ENCODE results near the gene ENOX1. TPM values are rescaled to one million over a fixed set of nuclear protein-coding genes. Genes with fewer than 3 reads are reported as not detected.

ENOX1 gene
- total RNA-seq, 2 experiments from 2014 or later = 2.4 TPM; not detected in 1

DNA sequence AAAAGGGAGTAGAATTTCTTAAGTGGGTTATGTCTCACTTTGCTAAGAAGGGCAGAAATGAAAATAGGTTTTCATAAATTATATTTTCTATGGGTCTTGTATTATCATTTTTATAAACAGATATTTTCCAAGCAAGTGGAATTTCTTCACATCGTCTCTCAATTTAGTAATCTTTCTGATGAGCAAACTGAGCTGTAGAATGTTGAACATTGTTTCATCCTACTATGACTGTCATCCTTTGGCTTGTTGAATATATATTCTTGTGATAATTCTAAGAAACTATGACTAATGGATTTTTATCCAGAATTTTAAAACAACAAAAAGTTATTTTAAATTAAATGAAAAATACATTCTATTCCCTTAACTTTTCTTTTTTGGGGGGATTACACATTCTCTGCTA is 313.8 kb downstream of the ENOX1 start:
- Mint-ChIP-seq H3K4me3 (no peak overlapping the region), H3K27me3 (peaks cover 31% of the 10 kb centered on the region), H3K36me3 (no peaks in the 10 kb centered on the region), H3K27ac (no peak overlapping the region), H3K9me3 (ENCODE audit: low read depth) (no peaks in the 10 kb centered on the region), H3K4me1 (no peaks in the 10 kb centered on the region)
- ATAC-seq (no peak), DNase-seq (no peak)
- CTCF ChIA-PET = no interaction called here

DNA sequence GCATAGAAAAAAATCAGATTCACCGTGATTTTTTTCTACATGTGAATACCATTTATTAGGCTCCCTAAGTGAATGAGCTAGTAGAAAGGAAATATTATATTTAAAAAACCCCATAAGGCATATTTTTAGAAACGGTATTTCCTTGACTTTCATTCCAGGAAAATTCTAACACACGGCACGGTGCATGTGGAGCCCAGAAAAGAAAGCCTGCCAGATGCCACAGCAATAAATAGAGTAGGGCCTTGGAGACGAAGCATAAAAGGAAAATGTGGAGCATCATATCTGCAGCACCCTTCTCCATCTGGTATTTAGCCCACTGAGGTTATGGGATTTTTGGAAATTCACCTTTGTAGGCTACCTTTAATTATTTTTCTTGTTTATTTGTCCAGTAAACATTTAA is 314.4 kb downstream of the ENOX1 start:
- Mint-ChIP-seq H3K4me1 (no peaks in the 10 kb centered on the region), H3K9me3 (ENCODE audit: low read depth) (no peaks in the 10 kb centered on the region), H3K27me3 (peaks cover 31% of the 10 kb centered on the region), H3K4me3 (no peak overlapping the region), H3K36me3 (no peaks in the 10 kb centered on the region), H3K27ac (no peak overlapping the region)
- ATAC-seq = no peak
- no peak for DNase-seq
- CTCF ChIA-PET = no interaction called here

DNA sequence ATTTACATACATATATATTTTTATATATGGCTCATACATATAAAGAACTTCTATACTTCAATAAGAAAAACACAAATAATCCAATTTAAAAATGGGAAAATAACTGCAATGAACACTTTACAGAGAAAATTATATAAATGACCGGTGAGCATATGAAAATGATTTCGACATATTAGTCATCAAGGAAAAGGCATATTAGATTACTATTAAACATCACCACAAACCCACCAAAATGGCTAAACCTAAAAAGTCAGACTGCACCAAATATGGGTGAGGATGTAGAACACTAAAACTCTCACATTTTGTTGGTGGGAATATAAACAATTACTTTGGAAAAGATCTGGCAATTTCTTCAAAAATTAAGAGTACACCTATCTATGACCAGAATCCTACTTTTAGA is 316.2 kb downstream of the ENOX1 start:
- DNase-seq (no peak), ATAC-seq (no peak)
- Mint-ChIP-seq H3K9me3 (ENCODE audit: low read depth) (no peaks in the 10 kb centered on the region), H3K36me3 (no peaks in the 10 kb centered on the region), H3K27ac (no peak overlapping the region), H3K4me3 (no peak overlapping the region), H3K4me1 (no peaks in the 10 kb centered on the region), H3K27me3 (peaks cover 28% of the 10 kb centered on the region)
- CTCF ChIA-PET = no interaction called here

DNA sequence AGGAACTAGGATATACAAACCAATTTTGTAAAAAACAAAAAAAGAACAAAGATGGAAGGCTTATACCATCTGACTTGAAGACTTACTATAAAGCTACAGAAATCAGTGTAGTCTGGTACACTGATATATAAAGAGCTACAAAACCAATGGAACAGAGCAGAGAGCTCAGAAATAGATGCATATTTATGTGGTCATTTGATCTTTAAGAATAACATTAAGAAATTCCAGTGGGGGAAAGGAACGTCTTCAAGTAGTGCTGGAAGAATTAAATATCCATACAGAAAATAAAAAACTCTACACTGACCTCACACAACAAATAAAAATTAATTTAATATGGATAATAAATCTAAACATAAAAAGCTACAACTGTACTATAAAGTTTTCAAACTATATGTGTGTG is 317.0 kb downstream of the ENOX1 start:
- ATAC-seq (no peak), DNase-seq (no peak)
- Mint-ChIP-seq H3K9me3 (ENCODE audit: low read depth) (no peaks in the 10 kb centered on the region), H3K27ac (no peak overlapping the region), H3K4me3 (no peak overlapping the region), H3K36me3 (no peaks in the 10 kb centered on the region), H3K27me3 (peaks cover 23% of the 10 kb centered on the region), H3K4me1 (no peaks in the 10 kb centered on the region)
- CTCF ChIA-PET = no interaction called here

DNA sequence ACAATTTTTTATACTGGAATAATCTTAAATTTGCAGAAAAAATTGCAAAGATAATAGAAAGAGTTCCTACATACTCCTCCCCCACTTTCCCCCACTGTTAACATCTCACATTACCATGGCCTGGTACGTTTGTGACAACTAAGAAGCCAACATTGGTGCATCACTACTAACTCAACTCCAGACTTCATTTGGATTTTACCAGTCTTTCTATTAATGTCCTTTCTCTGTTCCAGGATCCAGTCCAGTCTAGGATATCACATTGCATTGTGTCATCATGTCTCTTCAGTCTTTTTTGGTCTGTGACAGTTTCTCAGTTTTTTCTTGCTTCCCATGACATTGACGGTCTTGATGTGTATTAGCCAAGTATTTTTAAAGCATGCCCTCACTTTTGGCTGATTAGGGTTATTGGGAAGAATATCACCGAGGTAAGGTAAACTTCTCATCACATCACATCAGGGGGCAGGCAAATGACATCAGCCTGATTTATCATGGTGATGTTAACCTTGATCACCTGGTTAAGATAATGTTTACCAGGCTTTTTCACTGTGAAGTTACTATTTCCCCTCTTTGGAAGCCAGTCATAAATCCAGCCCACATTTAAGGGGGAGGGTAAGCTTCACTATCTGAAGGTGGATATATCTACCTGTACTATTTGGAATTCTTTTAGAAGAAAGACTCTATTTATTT is 322.1 kb downstream of the ENOX1 start:
- Mint-ChIP-seq H3K4me3 (no peak overlapping the region), H3K27me3 (peaks cover 6% of the 10 kb centered on the region), H3K36me3 (no peaks in the 10 kb centered on the region), H3K4me1 (no peaks in the 10 kb centered on the region), H3K27ac (no peak overlapping the region), H3K9me3 (ENCODE audit: low read depth) (no peaks in the 10 kb centered on the region)
- CTCF ChIA-PET = interaction anchor here (0.6 kb wide), 1 partner anchor 149 kb away, joined by 3 read pairs; no protein-coding TSS in a partner anchor
- no peak for ATAC-seq
- no peak for DNase-seq

GRCh38 chr13:43448605-43449336 is 338.0 kb downstream of the ENOX1 start:
- Mint-ChIP-seq H3K9me3 (ENCODE audit: low read depth) (no peaks in the 10 kb centered on the region), H3K4me1 (no peaks in the 10 kb centered on the region), H3K27ac (no peak overlapping the region), H3K36me3 (no peaks in the 10 kb centered on the region), H3K4me3 (no peak overlapping the region), H3K27me3 (peaks cover 24% of the 10 kb centered on the region)
- DNase-seq (no peak), ATAC-seq (no peak)
- CTCF ChIA-PET = no interaction called here

- Mint-ChIP-seq H3K36me3 (no peaks in the 10 kb centered on the region), H3K4me1 (no peaks in the 10 kb centered on the region), H3K27me3 (peaks cover 25% of the 10 kb centered on the region), H3K4me3 (no peak overlapping the region), H3K9me3 (ENCODE audit: low read depth) (no peaks in the 10 kb centered on the region), H3K27ac (no peak overlapping the region)
- DNase-seq (no peak), ATAC-seq (no peak)
- CTCF ChIA-PET = no interaction called here
Observed at GRCh38 chr13:43446126-43446525, 340.6 kb downstream of the ENOX1 start.

- Mint-ChIP-seq H3K27ac (no peak overlapping the region), H3K27me3 (peaks cover 25% of the 10 kb centered on the region), H3K4me3 (no peak overlapping the region), H3K4me1 (no peaks in the 10 kb centered on the region), H3K36me3 (no peaks in the 10 kb centered on the region), H3K9me3 (ENCODE audit: low read depth) (no peaks in the 10 kb centered on the region)
- no peak for ATAC-seq
- DNase-seq = no peak
- CTCF ChIA-PET = no interaction called here
Observed at GRCh38 chr13:43445668-43446067, 341.1 kb downstream of the ENOX1 start.

DNA sequence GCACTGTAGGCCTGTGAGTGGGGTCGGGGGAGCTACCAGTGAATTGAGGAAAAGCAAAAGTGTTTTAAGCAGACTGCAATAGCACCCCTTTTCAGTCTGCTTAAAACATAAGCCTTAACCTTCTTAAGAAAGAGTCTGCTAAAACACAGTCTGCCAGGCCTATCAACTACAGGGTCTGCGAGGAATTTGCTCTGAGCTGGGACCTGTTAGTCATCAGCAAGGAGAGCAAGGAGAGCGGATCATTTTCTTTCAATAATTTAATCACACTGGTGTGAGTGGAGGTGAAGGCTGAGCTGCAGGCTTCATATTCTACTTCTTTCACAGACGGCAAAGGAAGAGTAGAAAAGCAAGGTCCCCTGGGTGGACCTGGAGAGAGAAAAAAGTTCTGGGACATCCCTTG is 342.7 kb downstream of the ENOX1 start:
- CTCF ChIA-PET = no interaction called here
- Mint-ChIP-seq H3K27me3 (peaks cover 21% of the 10 kb centered on the region), H3K36me3 (no peaks in the 10 kb centered on the region), H3K4me1 (no peaks in the 10 kb centered on the region), H3K4me3 (no peak overlapping the region), H3K9me3 (ENCODE audit: low read depth) (no peaks in the 10 kb centered on the region), H3K27ac (no peak overlapping the region)
- DNase-seq (no peak), ATAC-seq (no peak)

- no peak for DNase-seq
- H3K9me3 Mint-ChIP-seq (ENCODE audit: low read depth) = no peaks in the 10 kb centered on the region
- no peak for ATAC-seq
- peaks cover 28% of the 10 kb centered on the region for H3K27me3 Mint-ChIP-seq
- no peak overlapping the region for H3K27ac Mint-ChIP-seq
- CTCF ChIA-PET = interaction anchor here (0.7 kb wide), 1 partner anchor 438 kb away, joined by 3 read pairs; the partner anchor contains the start of genes CCDC122 and LACC1
- H3K4me3 Mint-ChIP-seq = no peak overlapping the region
- no peaks in the 10 kb centered on the region for H3K4me1 Mint-ChIP-seq
- H3K36me3 Mint-ChIP-seq = no peaks in the 10 kb centered on the region
Observed at GRCh38 chr13:43441899-43442499, 344.8 kb downstream of the ENOX1 start.

DNA sequence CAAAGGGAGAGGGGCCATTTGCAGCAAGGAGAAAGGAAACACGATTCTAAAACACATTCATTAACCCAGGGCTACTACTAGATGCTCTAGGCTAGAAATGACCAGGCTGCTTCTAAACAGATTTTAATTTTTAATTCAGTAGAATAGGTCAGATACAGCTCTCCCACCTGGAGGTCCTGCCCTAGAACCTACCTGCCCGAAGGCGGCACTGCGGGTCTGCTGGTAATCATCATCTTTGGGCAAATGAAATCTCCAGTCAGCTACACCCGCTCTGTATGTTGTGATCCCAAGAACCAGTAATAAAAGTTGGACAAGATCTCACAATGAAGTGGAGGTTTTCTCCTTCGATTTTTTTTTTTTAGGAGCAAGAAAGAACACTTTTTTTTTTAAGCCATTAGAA is 345.3 kb downstream of the ENOX1 start:
- H3K4me3 Mint-ChIP-seq = no peak overlapping the region
- CTCF ChIA-PET = interaction anchor here (0.7 kb wide), 1 partner anchor 438 kb away, joined by 3 read pairs; the partner anchor contains the start of genes CCDC122 and LACC1
- H3K27ac Mint-ChIP-seq = no peak overlapping the region
- H3K27me3 Mint-ChIP-seq = peaks cover 28% of the 10 kb centered on the region
- no peaks in the 10 kb centered on the region for H3K36me3 Mint-ChIP-seq
- ATAC-seq (no peak), DNase-seq (no peak)
- H3K4me1 Mint-ChIP-seq = no peaks in the 10 kb centered on the region
- H3K9me3 Mint-ChIP-seq (ENCODE audit: low read depth) = no peaks in the 10 kb centered on the region

GRCh38 chr13:43434191-43434590 is 352.6 kb downstream of the ENOX1 start:
- no peak for ATAC-seq
- no peak overlapping the region for H3K27ac Mint-ChIP-seq
- H3K4me1 Mint-ChIP-seq = no peaks in the 10 kb centered on the region
- no peak overlapping the region for H3K4me3 Mint-ChIP-seq
- no peak for DNase-seq
- no peaks in the 10 kb centered on the region for H3K36me3 Mint-ChIP-seq
- CTCF ChIA-PET = no interaction called here
- H3K9me3 Mint-ChIP-seq (ENCODE audit: low read depth) = no peaks in the 10 kb centered on the region
- H3K27me3 Mint-ChIP-seq = peaks cover 28% of the 10 kb centered on the region

DNA sequence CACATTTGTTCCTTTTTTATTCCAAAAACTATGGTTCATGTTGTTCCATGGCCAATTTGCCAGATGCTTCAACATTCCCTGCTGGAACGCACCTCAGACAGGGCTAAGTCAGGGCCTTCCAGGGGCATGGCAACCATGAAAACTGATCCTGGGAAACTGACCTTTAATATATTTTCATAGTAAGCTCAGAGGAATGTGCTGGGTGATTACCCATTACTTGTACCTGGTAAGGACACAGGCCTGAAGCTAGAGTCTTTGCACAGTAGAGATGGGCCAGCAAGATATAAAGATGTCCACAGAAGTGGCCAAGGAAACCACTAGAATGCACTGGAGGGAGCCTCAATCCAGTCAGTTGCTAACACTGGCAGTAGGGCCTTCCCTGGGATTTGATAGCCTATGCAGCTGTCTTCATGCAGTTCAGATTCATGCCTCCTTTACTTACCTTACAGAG is 353.1 kb downstream of the ENOX1 start:
- H3K27me3 Mint-ChIP-seq = peaks cover 29% of the 10 kb centered on the region
- DNase-seq = no peak
- H3K4me1 Mint-ChIP-seq = no peaks in the 10 kb centered on the region
- H3K4me3 Mint-ChIP-seq = no peak overlapping the region
- H3K27ac Mint-ChIP-seq = no peak overlapping the region
- no peak for ATAC-seq
- no peaks in the 10 kb centered on the region for H3K36me3 Mint-ChIP-seq
- H3K9me3 Mint-ChIP-seq (ENCODE audit: low read depth) = no peaks in the 10 kb centered on the region
- CTCF ChIA-PET = no interaction called here

GRCh38 chr13:43432958-43433357 is 353.8 kb downstream of the ENOX1 start:
- peaks cover 28% of the 10 kb centered on the region for H3K27me3 Mint-ChIP-seq
- H3K27ac Mint-ChIP-seq = no peak overlapping the region
- no peaks in the 10 kb centered on the region for H3K9me3 Mint-ChIP-seq (ENCODE audit: low read depth)
- H3K4me1 Mint-ChIP-seq = no peaks in the 10 kb centered on the region
- no peak for ATAC-seq
- no peaks in the 10 kb centered on the region for H3K36me3 Mint-ChIP-seq
- no peak for DNase-seq
- CTCF ChIA-PET = no interaction called here
- no peak overlapping the region for H3K4me3 Mint-ChIP-seq
